ENCODE data around the gene RELN. TPM values are rescaled to one million over a fixed set of nuclear protein-coding genes. Genes with fewer than 3 reads are reported as not detected.
"Not testable (repeated sequence)": the region's sequence is repeated elsewhere in the genome, so short reads cannot be mapped to it uniquely, and the experiment has no call there.

Gene RELN
- total RNA-seq, 2 donors from 2014 or later, result not detected

GRCh38 chr7:103504505-103505135, 484.8 kb downstream of the RELN start:
- Mint-ChIP-seq H3K27me3 (peaks cover 32% of the 10 kb centered on the region), H3K4me3 (no peak overlapping the region), H3K36me3 (ENCODE audit: low read depth) (no peaks in the 10 kb centered on the region), H3K4me1 (no peaks in the 10 kb centered on the region), H3K27ac (no peak overlapping the region)
- DNase-seq (no peak), ATAC-seq (no peak)
- H3K9me3 ChIP-seq (ENCODE audit: control insufficient read depth, low read length, poor library complexity, severe bottlenecking), result peaks cover 2% of the 10 kb centered on the region

GRCh38 chr7:103501206-103501605, 488.3 kb downstream of the RELN start:
- Mint-ChIP-seq H3K4me1 (no peaks in the 10 kb centered on the region), H3K36me3 (ENCODE audit: low read depth) (no peaks in the 10 kb centered on the region), H3K27me3 (peaks cover 24% of the 10 kb centered on the region), H3K4me3 (no peak overlapping the region), H3K27ac (no peak overlapping the region)
- DNase-seq (no peak), ATAC-seq (no peak)
- H3K9me3 ChIP-seq (ENCODE audit: control insufficient read depth, low read length, poor library complexity, severe bottlenecking), result peaks cover 2% of the 10 kb centered on the region

- DNase-seq (no peak), ATAC-seq (no peak)
- Mint-ChIP-seq H3K27me3 (peaks cover 22% of the 10 kb centered on the region), H3K4me1 (no peaks in the 10 kb centered on the region), H3K27ac (no peak overlapping the region), H3K36me3 (ENCODE audit: low read depth) (no peaks in the 10 kb centered on the region), H3K4me3 (no peak overlapping the region)
- H3K9me3 ChIP-seq (ENCODE audit: control insufficient read depth, low read length, poor library complexity, severe bottlenecking), result peaks cover 2% of the 10 kb centered on the region
Observed at GRCh38 chr7:103499976-103500375, 489.5 kb downstream of the RELN start.

- DNase-seq (no peak), ATAC-seq (no peak)
- Mint-ChIP-seq H3K27ac (no peak overlapping the region), H3K4me3 (no peak overlapping the region), H3K36me3 (ENCODE audit: low read depth) (no peaks in the 10 kb centered on the region), H3K27me3 (peaks cover 33% of the 10 kb centered on the region), H3K4me1 (peaks cover 3% of the 10 kb centered on the region)
- no peaks in the 10 kb centered on the region for H3K9me3 ChIP-seq (ENCODE audit: control insufficient read depth, low read length, poor library complexity, severe bottlenecking)
Observed at GRCh38 chr7:103487419-103487818, 502.0 kb downstream of the RELN start.

GRCh38 chr7:103486873-103487272, 502.6 kb downstream of the RELN start:
- not testable (repeated sequence) for ATAC-seq; H3K27ac Mint-ChIP-seq; H3K9me3 ChIP-seq (ENCODE audit: control insufficient read depth, low read length, poor library complexity, severe bottlenecking); H3K36me3 Mint-ChIP-seq (ENCODE audit: low read depth); H3K4me1 Mint-ChIP-seq; DNase-seq; H3K4me3 Mint-ChIP-seq
- H3K27me3 Mint-ChIP-seq, result peaks cover 39% of the 10 kb centered on the region

GRCh38 chr7:103480771-103481170, 508.7 kb downstream of the RELN start:
- no peak overlapping the region for H3K4me3 Mint-ChIP-seq
- peaks cover 33% of the 10 kb centered on the region for H3K27me3 Mint-ChIP-seq
- H3K36me3 Mint-ChIP-seq (ENCODE audit: low read depth), result no peaks in the 10 kb centered on the region
- no peaks in the 10 kb centered on the region for H3K4me1 Mint-ChIP-seq
- DNase-seq (no peak), ATAC-seq (no peak)
- H3K9me3 ChIP-seq (ENCODE audit: control insufficient read depth, low read length, poor library complexity, severe bottlenecking), result no peaks in the 10 kb centered on the region
- H3K27ac Mint-ChIP-seq, result no peak overlapping the region

- H3K4me3 Mint-ChIP-seq, result no peak overlapping the region
- DNase-seq (no peak), ATAC-seq (no peak)
- no peaks in the 10 kb centered on the region for H3K9me3 ChIP-seq (ENCODE audit: control insufficient read depth, low read length, poor library complexity, severe bottlenecking)
- H3K36me3 Mint-ChIP-seq (ENCODE audit: low read depth), result no peaks in the 10 kb centered on the region
- H3K27me3 Mint-ChIP-seq, result peaks cover 46% of the 10 kb centered on the region
- H3K4me1 Mint-ChIP-seq, result no peaks in the 10 kb centered on the region
- H3K27ac Mint-ChIP-seq, result no peak overlapping the region
Observed at GRCh38 chr7:103474956-103475355, 514.5 kb downstream of the RELN start.

- H3K27ac Mint-ChIP-seq, result no peak overlapping the region
- H3K4me3 Mint-ChIP-seq, result no peak overlapping the region
- no peaks in the 10 kb centered on the region for H3K4me1 Mint-ChIP-seq
- H3K27me3 Mint-ChIP-seq, result peaks cover 37% of the 10 kb centered on the region
- H3K36me3 Mint-ChIP-seq (ENCODE audit: low read depth), result no peaks in the 10 kb centered on the region
- no peak for DNase-seq
- no peak for ATAC-seq
- no peaks in the 10 kb centered on the region for H3K9me3 ChIP-seq (ENCODE audit: control insufficient read depth, low read length, poor library complexity, severe bottlenecking)
Observed at GRCh38 chr7:103469095-103469948, 520.1 kb downstream of the RELN start.

GRCh38 chr7:103466814-103467213, 522.6 kb downstream of the RELN start:
- ATAC-seq (no peak), DNase-seq (no peak)
- peaks cover 36% of the 10 kb centered on the region for H3K27me3 Mint-ChIP-seq
- no peak overlapping the region for H3K4me3 Mint-ChIP-seq
- H3K36me3 Mint-ChIP-seq (ENCODE audit: low read depth), result no peaks in the 10 kb centered on the region
- no peaks in the 10 kb centered on the region for H3K4me1 Mint-ChIP-seq
- no peak overlapping the region for H3K27ac Mint-ChIP-seq
- no peaks in the 10 kb centered on the region for H3K9me3 ChIP-seq (ENCODE audit: control insufficient read depth, low read length, poor library complexity, severe bottlenecking)

- no peak for ATAC-seq
- no peak for DNase-seq
- Mint-ChIP-seq H3K36me3 (ENCODE audit: low read depth) (no peaks in the 10 kb centered on the region), H3K27ac (no peak overlapping the region), H3K27me3 (peaks cover 15% of the 10 kb centered on the region), H3K4me1 (no peaks in the 10 kb centered on the region), H3K4me3 (no peak overlapping the region)
- no peaks in the 10 kb centered on the region for H3K9me3 ChIP-seq (ENCODE audit: control insufficient read depth, low read length, poor library complexity, severe bottlenecking)
Observed at GRCh38 chr7:103462358-103462757, 527.1 kb downstream of the RELN start.

- no peak overlapping the region for H3K27ac Mint-ChIP-seq
- no peak overlapping the region for H3K4me3 Mint-ChIP-seq
- no peaks in the 10 kb centered on the region for H3K9me3 ChIP-seq (ENCODE audit: control insufficient read depth, low read length, poor library complexity, severe bottlenecking)
- peaks cover 9% of the 10 kb centered on the region for H3K4me1 Mint-ChIP-seq
- H3K36me3 Mint-ChIP-seq (ENCODE audit: low read depth), result no peaks in the 10 kb centered on the region
- H3K27me3 Mint-ChIP-seq, result peaks cover 62% of the 10 kb centered on the region
- DNase-seq (no peak), ATAC-seq (peak; percentile 59)
Observed at GRCh38 chr7:103447073-103447960, 542.1 kb downstream of the RELN start.

GRCh38 chr7:103446049-103446520, 543.4 kb downstream of the RELN start, which contains the start of gene SLC26A5:
Gene SLC26A5 (minus strand): TSS chr7:103446207. CDS start chr7:103421514, 24,693 bp downstream.
- Mint-ChIP-seq H3K4me3 (peak within 1 kb of the TSS; percentile 82), H3K27me3 (peaks cover 70% of the 10 kb centered on the region), H3K27ac (no peak within 1 kb of the TSS), H3K4me1 (peaks cover 9% of the 10 kb centered on the region), H3K36me3 (ENCODE audit: low read depth) (no peaks in the 10 kb centered on the region)
- no peaks in the 10 kb centered on the region for H3K9me3 ChIP-seq (ENCODE audit: control insufficient read depth, low read length, poor library complexity, severe bottlenecking)
- DNase-seq (no peak), ATAC-seq (peak; percentile 64)

All from T-helper 17 cell (primary cell).